COLO668 (cell line): Measurements from ENCODE around the gene RPGRIP1L.

Source experiments
- DNase-seq: peaks from one replicate; lab custom pipeline; 2025; ENCODE audit not compliant: unreplicated experiment; lab: John Stamatoyannopoulos, UW

The RPGRIP1L gene

GRCh38 chr16:53664724-53665345 lies 38.8 kb downstream of the RPGRIP1L start:
- no peak for DNase-seq

GRCh38 chr16:53662072-53662471 lies 41.6 kb downstream of the RPGRIP1L start:
- no peak for DNase-seq

GRCh38 chr16:53654946-53655345 lies 48.7 kb downstream of the RPGRIP1L start:
- no peak for DNase-seq

DNA sequence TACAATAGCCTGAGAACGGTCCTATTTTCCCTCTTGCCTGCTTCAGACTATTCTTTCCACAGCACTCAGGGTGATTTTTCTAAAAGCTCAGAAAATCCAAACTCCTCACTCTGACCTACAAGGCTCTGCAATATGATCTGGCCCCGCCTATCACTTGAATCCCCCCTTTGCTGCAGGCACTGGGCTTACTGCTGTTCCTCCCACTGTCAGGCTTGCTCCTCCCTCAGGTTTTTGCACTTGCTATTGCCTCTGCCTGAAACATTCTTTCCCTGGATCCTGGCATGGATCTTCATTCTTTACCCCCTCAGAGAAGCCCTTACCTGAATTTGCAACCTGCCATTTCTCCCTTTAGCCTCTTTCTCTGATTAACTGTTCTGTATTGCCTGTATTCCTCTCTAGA lies 52.3 kb downstream of the RPGRIP1L start:
- no peak for DNase-seq

GRCh38 chr16:53646506-53646905 lies 57.2 kb downstream of the RPGRIP1L start:
- no peak for DNase-seq

DNA sequence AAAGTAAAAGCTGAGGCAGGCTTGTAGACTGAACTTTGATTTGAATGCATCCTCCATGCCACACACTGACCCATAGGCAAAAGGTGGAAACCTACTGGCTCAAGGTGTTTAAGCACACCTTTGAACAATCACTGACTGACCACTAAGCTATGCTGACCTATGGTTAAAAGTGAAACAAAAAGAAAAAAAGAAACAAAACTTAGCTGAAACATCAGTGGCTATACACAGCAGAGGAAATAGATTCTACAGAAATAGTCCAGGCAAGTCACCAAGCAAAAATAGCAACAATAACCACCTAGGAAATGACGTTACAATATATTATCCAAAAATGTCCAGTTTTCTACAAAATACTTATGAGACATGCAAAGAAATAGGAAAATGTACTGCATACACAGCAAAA lies 60.2 kb downstream of the RPGRIP1L start:
- DNase-seq, result no peak

DNA sequence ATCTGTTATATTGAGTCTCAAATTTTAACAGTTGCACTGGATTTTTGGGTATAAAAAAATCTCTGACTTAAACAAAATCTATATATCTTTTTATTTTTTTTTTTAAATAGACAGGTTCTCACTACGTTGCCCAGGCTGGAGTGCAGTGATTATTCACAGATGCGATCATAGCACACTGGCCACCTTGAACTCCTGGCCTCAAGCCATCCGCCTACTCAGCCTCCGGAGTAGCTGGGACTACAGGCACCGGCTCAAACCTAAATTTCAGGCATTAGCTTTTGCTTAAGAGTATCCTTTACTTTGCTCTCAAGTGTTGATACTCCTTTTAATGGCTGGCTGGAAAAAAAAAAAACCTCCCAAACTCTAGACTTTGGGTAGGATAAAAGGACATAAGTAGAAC lies 61.6 kb downstream of the RPGRIP1L start:
- DNase-seq, result no peak

DNA sequence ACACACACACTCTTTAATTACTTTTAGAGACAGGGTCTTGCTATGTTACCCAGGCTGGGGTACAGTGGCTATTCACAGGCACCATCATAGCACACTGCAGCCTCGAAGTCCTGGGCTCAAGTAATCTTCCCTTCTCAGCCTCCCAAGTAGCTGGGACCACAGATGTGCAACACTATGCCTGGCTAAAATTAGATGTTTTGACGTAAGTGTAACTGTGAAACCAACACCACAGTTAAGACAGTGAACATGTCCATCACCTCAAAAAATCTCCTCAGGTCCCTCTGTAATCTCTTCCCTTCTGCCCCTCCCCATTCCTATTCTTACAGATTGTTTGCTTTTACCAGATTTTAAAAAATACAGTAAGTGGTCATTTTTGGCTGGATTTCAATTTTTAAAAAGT lies 66.7 kb downstream of the RPGRIP1L start:
- DNase-seq, result no peak

GRCh38 chr16:53632526-53632925 lies 71.1 kb downstream of the RPGRIP1L start:
- DNase-seq, result no peak

DNA sequence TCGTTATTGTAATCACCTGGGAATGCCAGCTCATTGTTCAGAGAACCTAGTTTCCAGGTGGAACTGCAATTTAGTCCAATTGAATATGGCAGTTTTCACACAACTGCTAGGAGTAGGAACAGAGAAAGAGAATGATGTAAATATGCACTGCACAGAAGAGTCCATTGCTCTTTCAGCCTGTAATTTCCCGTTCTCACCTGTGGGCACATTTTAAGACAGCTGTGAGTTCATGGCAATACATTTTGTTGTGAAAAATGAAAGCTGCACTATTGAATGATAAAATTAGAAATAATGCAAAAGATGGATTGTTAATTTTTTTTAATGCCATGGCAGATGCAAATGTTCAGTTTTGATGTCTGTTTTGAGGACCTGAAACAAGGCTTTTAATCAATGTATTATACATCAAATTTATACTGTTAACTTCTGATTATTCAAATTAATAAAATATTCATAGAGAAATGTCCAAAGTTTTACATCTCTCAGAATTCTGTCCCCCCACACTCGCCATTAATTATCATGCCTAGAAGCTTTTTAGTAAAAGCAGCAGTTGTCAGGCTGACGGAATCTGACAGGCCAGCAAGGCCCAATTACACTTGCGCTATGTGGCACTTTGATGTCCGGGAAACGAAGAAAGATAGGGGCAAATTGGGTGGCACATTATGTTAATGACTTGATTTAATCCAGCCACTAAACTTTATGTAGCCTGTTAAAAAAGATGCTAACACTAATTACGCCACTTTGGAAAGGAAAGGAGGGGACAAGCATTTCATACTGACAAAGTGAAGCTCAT lies 72.2 kb downstream of the RPGRIP1L start:
- DNase-seq, result no peak

- DNase-seq, result no peak
These were observed 73.9 kb downstream of the RPGRIP1L start for GRCh38 chr16:53629607-53630312.

DNA sequence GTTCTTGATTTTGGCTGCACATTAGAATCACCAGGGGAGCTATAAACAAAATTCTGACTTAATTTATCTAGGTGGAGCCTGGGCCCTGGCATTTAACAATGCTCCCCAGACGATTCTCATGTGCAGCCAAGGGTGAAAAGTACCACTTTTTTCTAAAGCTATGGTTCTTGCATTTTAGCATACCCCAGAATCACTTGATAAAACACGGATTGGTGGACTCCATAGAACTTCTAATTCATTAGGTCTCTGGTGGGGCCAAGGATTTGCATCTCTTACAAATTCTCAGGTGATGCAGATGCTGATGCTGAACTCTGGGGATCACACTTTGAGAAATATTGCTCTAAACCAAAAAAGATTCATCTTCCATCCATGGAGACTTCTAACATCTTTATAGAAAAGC lies 74.5 kb downstream of the RPGRIP1L start:
- DNase-seq, result no peak

DNA sequence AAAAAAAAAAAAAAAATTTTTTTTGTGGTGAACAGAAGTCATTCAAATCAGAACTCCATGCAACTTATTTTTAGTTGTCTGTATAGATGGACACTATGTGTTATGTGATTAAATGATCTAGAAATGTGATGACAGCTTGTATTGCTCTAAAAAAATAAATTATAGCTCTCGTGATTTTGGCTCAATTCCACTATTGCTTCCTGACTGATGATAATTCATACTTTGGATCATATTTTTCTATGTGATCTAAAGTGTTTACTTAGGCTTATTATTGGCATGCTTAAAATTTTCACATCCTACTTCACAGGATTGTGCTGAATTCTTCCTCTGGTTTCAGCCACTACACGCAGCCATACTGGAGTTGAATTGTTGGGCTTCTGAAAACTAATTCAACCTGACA lies 76.8 kb downstream of the RPGRIP1L start:
- no peak for DNase-seq

DNA sequence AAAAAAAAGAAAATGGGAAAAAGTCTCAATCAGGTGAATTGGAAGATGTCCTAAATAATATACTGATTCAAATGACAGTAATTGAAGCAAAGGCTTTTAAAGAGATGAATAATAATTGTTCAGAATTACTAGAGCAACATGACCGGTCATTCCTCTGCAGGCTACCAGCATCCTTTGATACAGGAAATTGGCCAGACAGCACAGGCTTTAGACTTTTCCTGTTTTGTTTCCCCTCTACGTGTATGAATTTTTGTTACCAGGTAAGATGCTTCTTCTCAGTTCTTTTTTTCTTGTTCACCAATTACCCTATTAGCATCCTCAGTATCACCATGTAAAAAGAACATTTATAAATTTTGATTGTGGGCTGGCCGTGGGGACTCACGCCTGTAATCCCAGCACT lies 77.5 kb downstream of the RPGRIP1L start:
- DNase-seq, result no peak

GRCh38 chr16:53625221-53625620 lies 78.4 kb downstream of the RPGRIP1L start:
- no peak for DNase-seq

DNA sequence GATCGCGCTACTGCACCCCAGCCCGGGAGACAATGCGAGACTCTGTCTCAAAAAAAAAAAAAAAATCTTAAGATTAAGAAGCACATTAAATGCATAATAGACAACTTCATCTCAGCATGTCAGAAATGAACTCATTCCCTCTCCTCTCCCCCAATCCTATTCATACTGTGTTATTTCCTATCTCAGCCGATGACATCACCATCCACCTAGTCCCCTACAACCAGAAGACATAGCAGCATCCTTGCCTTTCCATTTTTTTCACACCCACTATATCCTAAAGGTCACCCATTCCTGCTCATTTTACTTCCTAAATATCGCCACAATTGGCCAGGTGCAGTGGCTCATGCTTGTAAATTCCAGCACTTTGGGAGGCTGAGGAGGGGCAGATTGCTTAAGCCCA lies 81.3 kb downstream of the RPGRIP1L start:
- DNase-seq, result no peak

DNA sequence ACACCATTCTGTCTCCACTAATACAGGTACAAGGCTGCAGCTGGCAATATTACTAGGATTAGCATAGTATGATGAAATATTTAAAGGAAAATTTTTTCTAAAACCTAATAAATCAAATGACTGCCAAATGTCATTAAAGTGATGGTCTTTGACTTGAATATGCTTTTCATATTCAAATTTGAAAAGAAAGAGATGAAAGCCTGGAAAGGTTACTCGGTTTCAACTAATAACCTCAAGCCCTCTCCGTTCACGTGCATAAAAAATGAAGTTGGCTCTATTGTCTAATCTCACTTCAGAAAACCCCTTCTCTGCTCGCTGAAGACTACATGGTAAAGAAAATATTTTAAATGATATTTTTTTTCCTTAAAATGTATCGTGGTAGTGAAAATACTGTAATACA lies 83.2 kb downstream of the RPGRIP1L start:
- no peak for DNase-seq

DNA sequence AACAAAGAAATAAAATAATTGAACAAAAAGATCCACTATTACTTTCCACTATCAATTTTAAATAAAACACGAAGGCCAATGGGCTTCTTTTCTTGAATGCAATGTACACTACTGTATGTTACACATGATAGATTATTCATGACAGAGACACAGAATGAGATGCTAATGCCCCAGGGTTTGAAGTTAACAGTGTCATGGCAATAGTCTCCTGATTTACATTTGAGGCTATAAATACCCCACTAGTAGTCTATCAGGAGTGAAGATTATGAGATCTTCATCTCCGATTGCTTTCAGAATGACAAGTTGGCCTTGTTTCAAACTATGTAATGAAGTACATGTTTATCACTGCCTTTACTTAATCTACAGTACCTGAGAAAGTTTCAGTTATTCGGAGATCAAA lies 84.4 kb downstream of the RPGRIP1L start:
- no peak for DNase-seq

- DNase-seq, result no peak
These were observed 89.3 kb downstream of the RPGRIP1L start for GRCh38 chr16:53614346-53614745.

GRCh38 chr16:53612003-53612402 lies 91.7 kb downstream of the RPGRIP1L start:
- peak; percentile 22 for DNase-seq

DNA sequence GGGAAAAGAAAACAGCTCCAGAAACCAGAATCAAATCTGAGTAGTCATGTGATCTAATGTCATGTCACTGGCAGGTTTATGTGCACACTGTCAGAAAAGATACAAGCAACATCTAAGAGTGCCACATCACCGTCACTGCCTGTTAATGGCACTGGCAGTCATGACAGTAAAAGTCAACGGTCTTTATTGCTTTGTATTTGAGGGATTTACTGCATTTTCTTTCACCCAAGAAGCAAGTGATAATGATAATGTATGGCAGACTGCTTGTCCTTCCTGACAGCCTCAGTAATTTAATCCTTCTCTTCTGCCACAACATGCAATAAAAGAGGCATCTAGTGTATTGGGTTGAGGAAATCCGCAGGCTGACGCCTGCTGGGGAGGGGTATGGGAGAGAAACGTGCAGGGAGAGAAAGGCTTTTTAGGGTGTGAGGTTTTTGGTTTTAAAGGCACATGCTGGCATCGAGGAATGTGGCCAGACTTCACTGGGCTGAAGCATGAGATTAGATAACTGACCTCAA lies 92.4 kb downstream of the RPGRIP1L start:
- peak; percentile 47 for DNase-seq

DNA sequence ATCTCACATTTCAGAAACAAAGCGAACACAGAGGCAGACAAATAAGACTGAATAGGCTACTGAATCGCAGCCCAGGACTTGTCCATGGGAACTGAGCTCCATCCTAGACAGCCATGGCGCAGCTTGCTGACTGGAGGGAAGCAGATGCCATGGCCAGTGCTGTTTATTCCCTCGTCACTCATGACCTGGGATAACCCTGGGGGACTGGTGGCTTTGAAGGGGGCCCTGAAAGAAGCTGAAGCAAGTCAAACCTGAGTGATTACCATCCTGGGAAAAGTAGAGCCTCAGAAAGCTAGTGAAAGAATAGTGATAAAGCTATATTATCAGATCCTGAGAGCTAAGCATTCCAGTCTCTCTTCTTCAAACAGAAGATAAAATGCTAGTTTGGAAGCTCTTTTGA lies 94.1 kb downstream of the RPGRIP1L start:
- DNase-seq, result no peak
